NCI-H1417 treated with DMSO at 0.1 percent for 48 hours (cell line): ENCODE measurements around the gene ABHD6.
"Not testable (repeated sequence)": the region's sequence is repeated elsewhere in the genome, so short reads cannot be mapped to it uniquely, and the experiment has no call there.

Experiments
- DNase-seq: peaks from one replicate; lab custom pipeline; 2025; lab: John Stamatoyannopoulos, UW

Gene ABHD6

GRCh38 chr3:58242860-58243259 is 5.3 kb downstream of the ABHD6 start:
- DNase-seq = not testable (repeated sequence)

GRCh38 chr3:58243976-58244585 is 6.5 kb downstream of the ABHD6 start:
- no peak for DNase-seq

DNA sequence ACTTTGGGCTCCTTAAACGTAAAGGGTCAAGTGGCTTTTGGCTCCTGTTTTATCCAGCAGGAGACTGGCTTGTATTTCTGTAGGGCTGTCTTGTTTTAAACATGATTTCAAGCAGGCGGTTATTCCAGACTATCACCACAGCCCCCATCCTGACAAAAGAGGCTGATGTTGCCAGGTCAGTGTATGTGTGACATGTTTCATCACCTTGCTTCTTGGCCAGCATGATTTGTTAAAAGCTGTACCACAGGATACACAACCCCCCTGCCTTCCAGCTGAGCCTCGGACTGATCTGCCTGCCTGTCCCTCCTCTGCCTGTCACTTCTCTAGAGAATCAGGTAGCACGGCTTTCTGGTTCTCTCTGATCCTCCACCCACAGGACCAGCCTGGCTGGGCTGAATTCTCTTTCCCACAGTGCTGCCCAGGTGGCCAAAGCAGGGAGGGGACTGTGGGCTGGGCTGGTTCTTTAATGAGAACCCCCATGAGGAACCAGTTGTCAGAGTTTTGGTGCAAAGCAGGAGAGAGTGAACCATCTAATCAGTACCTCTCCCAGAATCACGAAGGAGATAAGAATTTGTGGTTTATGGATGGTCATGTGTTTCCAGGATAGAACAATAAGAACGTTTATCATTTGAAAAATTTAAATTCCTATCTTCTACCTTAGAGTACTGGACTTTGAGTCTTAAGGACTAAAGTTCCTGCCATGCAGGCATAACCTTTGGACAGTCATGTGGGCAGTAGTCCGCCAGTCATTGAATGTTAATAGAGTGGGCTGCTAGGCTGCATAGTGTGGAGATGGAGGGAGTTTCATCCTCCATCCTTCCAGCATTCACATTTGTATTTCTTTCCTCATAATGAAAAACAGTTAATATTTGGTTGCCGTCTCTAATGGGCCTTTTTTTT is 8.8 kb downstream of the ABHD6 start:
- DNase-seq = no peak

DNA sequence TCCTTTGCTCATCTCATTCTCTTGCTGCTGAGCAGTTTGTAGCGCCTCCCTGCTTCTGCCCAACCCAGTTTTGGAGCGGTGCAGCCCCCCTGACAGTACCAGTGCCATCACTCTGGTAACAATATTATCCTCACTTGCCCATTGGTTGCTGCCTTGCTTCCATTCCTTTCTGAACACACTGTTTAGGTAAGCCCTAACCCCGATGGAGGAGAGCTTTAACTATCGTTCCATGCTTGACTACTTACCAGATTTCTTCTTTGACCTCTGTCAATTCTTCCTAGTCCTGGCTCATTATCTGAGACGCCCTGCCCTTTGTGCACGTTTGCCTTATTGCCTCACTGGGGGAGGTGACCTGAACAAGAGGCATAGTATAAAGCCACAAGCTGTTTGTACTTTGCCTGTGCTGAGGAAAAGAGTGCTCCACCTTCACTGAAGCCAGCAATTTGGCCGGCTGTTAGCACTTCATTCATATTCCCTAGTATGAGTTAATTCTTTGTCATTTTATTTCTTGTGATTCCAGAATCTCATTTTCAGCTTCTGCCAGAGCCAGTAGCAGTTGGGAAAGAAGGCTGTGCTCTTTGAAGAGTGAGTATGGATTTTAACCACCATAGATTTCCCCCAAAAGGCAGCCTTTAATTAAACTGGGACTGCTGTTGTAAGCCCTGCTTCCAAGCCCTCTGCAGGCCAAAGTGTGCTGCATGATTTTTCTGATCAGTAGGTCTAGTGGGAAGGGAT is 11.9 kb downstream of the ABHD6 start:
- no peak for DNase-seq

DNA sequence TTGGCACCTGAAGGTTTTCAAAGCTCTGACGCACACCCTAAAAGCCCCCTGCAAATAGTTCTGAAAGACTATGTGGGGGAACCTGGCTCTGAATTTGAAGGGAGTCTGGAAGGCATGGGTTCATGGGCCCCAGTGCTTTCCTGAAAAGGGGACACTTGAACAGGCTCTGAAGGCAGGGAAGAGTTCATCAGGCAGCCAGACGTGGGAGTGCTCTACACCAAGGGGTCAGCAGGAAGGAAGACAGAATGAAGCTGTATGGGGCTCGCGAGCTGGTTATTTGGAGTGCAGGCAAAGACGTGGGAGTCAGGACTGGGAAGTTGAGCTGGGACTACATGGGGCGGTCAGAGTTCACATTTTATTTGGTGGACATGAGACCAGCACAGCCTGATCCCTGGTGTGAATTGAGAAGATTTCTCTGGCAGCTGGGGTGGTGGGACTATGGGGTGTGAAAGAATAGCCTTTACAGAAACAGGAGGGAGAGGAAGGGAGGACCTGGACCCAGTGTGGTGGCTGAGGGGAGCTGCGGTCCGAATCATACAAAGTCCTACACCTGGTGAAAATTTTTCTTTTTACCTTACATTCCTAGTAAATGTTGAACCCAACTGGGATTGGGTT is 12.6 kb downstream of the ABHD6 start:
- DNase-seq = no peak

- DNase-seq = no peak
Measured at GRCh38 chr3:58251631-58252035, 14.0 kb downstream of the ABHD6 start.

DNA sequence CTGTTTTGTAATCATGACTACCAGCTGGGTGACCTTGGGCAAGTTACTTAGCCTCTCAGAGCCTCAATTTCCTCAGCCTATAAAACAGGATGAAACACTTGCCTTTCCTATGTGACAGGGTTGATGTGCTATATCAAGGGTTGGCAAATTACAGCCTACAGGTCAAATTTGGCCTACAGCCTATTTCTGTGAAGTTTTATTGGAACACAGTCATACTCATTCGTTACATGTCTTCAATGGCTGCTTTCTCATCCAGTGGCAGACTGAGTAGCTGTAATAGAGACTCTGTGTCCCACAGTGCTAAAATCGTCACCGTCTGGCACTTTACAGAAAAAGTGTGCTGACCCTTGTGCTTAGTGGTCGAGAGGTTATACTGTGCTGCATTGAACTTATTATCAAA is 16.6 kb downstream of the ABHD6 start:
- no peak for DNase-seq

- no peak for DNase-seq
Measured at GRCh38 chr3:58256061-58256460, 18.5 kb downstream of the ABHD6 start.

GRCh38 chr3:58256511-58256910 is 18.9 kb downstream of the ABHD6 start:
- DNase-seq = no peak

DNA sequence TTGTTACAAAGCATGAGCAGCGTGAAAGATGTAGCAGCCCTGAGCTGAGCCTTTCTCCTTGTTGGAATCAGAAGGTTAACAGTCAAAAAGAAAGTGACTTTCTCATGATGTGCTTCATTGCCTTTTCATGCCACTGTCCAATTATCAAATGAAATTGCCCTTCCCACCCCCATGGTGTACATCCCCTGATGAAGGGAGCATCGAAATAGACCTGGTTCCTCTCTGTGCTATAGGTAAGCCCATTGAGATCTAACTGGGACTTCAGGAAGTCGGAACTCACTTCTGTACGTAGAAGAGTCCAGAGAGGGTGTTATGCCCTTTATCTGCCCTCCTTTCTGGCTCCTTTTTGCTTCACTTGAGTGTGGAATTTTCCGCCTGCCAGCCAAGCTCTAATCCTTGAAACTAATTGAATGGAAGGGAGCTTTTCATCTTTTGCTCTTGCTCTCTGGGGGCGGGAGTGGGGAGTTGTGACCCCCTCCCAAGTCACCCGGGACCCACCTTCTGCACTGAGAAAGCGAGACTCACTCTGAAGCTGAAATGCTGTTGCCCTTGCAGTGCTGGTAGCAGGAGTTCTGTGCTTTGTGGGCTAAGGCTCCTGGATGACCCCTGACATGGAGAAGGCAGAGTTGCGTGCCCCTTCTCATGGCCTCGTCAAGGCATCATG is 20.9 kb downstream of the ABHD6 start:
- no peak for DNase-seq

DNA sequence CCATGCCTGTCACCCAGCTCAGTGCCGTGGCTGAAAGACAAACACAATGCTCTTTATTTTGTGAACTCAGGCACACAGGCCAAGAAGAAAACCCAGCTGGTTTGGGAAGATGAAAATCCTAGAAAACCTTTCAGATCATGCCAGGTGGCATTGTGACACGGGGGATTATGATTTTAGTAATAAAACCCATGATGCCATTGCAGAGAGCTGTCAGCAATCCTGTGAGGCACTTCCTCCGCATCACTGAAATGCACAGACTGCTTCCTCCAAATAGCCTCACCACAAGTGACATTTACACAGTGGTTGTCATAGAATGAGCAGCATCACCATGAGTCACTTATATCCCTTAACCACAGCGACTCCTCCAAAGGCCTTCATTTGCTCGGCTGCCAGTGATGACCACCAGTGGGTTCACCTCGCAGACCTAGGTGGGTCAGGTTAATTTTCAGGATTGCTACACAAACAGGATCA is 22.7 kb downstream of the ABHD6 start:
- no peak for DNase-seq

- DNase-seq = no peak
Measured at GRCh38 chr3:58260733-58261132, 23.1 kb downstream of the ABHD6 start.

DNA sequence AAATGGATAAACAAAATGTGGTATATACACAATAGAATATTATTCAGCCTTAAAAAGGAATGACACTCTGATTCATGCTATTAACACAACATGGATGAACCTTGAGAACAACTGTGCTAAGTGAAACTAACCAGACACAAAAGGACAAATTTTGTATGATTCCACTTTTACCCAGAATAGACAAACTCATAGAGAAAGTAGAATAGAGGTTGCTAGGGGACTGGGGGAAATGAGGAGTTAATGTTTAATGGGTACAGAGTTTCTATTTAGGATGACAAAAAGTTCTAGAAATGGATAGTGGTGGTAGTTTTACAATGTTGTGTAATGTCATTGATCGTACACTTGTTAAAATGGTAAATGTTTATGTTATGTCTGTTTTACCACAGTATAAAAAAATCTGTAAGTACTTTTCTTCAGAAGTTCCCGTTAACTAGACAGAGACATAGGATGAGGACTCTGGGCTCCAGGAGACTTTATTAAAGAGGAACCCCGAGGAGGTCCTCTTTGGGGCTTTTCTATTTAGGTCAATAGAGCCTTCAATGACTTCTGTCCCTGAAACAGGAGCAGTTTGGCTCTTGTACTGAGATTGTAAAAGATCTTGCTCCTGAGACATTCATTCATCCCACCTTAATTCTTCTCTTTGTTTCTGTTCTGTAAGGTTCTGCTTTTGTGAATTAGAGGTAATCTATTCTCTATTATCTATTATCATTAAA is 24.5 kb downstream of the ABHD6 start:
- DNase-seq = no peak

GRCh38 chr3:58266577-58266976 is 29.0 kb downstream of the ABHD6 start:
- DNase-seq = no peak

DNA sequence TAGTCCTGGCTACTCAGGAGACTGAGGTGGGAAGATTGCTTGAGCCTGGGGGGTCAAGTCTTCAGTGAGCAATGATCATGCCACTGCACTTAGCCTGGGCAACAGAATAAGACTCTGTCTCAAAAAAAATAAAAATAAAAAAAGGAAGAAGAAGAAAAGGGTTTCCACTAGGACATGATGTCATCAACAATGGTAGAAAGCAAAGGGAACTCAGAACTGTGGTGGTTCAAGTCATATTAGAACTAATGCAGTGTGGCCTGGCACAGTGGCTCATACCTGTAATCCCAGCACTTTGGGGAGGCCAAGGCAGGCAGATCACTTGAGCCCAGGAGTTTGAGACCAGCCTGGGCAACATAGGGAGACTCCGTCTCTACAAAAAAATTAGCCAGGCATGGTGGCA is 30.0 kb downstream of the ABHD6 start:
- not testable (repeated sequence) for DNase-seq

DNA sequence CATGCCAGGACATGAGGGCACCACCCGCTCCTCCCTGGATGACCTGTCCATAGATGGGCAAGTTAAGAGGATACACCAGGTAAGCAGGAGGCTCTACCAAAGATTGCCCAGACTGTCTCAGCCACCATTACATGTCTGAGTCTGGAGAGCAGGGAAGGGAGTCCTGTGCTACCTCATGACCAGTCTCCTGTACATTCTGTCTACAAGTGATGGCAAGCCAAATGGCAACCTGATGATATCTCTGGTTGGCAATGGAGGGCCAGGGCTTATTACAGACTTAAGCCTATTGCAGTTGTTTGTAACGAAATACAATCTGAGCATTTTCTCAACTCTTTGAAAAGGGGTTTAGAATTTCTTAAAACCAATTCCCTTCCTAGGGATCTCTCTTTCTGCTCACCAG is 31.8 kb downstream of the ABHD6 start:
- no peak for DNase-seq

DNA sequence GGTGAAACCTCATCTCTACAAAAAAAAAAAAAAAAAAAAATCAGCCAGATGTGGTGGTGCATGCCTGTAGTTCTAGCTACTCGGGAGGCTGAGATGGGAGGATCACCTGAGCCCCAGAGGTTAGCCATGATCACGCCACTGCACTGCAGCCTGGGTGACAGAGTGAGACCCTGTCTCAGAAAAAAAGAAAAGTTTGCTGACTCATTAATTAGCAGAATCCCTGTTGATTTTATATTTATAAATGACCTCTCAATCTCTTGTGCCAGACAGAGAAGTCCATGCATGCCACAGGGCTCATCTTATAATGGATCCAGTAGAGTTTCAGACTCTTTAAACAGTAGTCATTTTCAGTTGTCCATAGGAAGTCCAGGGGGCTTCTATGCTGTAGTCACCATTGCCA is 32.9 kb downstream of the ABHD6 start:
- no peak for DNase-seq

DNA sequence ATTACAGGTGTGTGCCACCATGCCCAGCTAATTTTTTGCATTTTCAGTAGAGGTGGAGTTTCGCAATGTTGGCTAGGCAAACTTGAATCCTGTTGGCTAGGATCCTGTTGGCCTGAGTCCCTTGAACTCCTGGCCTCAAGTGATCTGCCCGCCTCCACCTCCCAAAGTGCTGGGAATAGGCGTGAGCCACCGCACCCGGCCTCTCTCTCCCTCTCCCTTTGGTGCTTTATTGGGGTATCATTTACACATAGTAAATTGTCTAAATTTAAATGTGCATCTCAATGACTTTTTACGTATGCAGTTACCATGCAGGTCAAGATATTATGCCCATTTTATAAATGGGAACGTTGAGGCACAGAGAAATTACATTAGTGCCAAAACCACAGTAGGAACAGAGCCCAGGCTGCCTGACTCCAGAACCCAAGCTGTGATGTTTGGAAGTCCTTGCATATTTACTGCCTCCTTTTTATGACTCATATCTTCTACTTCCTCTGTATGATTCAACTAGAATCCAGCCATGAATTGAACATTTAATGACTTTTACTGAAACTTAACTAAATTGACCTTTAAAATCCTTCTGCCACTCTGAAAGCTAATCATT is 34.4 kb downstream of the ABHD6 start:
- DNase-seq = no peak

GRCh38 chr3:58272891-58273290 is 35.3 kb downstream of the ABHD6 start:
- no peak for DNase-seq

DNA sequence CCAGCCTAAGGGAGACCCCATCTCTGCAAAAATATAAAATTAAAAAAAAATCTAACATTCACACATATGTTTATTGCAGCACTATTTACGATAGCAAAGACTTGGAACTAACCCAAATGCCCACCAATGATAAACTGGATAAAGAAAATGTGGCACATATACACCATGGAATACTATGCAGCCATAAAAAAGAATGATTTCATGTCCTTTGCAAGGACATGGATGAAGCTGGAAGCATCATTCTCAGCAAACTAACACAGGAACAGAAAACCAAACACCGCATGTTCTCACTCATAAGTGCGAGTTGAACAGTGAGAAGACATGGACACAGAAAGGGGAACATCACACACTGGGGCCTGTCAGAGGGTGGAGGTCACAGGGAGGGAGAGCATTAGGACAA is 35.8 kb downstream of the ABHD6 start:
- DNase-seq = not testable (repeated sequence)
